GM21447 (cell line): ENCODE data around the gene ANKFY1.
"Not testable (repeated sequence)": the region's sequence is repeated elsewhere in the genome, so short reads cannot be mapped to it uniquely, and the experiment has no call there.

Source experiments
- ATAC-seq: cut with Tn5 transposase; IDR thresholded peaks from one replicate; pipeline ENCODE4 v1.9.1; 2021; ENCODE audit not compliant: unreplicated experiment

Gene ANKFY1

DNA sequence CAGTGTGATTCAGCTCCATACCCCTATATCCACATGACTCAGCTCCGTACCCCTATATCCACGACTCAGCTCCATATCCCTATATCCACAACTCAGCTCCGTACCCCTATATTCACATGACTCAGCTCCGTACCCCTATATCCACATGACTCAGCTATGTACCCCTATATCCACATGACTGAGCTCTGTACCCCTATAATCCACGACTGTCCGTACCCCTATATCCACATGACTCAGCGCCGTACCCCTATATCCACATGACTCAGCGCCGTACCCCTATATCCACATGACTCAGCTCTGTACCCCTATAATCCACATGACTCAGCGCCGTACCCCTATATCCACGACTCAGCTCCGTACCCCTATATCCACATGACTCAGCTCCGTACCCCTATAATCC is 104.0 kb downstream of the ANKFY1 start:
- no peak for ATAC-seq

DNA sequence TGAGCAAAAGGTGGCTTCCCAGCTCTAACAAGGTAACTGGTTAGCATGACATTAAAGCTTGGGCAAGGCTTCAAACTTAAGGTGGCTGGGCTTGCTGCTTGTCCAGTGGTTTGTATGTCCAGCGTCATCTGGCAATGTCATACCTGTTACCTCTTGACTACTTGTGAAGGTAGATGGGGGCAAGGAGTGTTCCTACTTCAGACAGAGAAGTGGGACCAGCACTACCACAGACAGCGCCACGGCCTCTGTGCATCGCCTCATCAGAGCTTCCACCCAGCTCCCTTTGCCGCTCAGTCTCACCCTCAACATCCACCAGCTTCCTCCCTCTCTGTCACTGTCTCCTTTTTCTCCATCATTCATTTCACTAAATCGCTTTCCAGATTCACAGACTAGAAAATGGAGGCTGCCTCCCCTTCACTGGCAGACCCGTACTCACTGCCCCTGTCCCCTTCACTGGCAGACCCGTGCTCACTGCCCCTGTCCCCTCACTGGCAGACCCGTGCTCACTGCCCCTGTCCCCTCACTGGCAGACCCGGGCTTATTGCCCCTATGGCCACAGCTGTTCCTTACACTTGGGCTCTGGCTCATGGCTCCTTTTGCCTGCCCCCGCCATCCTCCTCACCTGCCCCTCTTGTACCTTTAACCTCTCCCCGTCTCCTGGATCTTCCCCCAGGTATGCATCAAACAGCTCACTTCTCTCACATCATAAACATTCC is 106.0 kb downstream of the ANKFY1 start:
- ATAC-seq: no peak

DNA sequence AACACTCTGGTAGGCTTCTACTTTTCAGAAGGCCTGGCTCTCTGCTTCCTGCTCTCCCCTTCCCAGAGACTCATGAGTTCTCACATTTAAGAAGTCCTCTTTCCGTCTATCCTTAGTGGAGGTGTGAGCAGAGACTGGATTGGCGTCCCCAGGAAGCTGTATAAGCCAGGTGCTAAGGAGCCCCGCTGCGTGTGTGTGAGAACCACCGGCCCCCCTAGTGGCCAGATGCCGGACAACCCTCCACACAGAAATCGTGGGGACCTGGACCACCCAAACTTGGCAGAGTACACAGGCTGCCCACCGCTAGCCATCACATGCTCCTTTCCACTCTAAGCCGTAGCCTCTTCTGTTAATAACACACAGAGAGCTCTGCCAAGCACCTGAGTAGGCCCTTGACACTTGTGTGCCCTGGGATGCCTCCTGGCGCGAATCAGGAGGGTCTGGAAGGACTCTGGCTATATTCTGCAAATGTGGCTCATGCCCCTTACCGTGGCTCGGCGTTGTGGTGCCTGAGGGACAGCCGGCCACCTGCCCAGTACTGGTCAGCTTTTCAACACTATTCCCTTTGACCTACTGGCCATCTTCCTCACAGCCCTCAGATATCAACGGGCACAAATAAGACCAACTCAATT is 106.9 kb downstream of the ANKFY1 start:
- ATAC-seq: no peak

DNA sequence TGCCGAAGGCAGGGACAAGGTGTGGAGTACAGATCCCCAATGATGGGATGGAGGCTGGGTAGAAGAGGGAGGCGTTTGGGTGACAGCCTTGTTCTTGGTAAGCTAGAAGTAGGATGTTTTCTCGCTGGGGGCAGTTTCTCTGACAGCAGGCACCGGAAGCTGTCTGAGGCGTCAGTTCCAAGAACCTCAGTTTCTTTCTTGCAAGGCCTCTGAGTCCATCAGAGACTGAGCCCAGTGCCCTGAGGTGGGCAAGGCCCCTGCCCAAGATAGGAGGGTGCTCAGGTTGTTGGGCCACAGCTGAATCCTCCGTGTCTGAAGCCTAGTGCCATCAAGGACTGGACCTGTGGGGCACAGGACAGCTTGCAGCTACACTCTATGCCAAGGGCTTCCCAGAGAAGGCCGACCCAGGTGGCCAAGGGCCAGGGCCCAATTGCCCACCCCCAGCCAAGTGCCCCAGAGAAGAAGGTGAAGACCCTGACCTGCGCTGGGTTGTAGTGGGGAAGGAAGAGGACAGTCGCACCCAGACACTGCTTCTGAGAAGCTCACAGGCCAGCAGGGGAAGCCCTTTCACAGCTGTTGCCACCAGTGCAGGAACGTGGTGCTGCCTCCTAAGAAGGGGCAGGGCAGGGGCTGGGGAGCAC is 107.7 kb downstream of the ANKFY1 start:
- no peak for ATAC-seq

DNA sequence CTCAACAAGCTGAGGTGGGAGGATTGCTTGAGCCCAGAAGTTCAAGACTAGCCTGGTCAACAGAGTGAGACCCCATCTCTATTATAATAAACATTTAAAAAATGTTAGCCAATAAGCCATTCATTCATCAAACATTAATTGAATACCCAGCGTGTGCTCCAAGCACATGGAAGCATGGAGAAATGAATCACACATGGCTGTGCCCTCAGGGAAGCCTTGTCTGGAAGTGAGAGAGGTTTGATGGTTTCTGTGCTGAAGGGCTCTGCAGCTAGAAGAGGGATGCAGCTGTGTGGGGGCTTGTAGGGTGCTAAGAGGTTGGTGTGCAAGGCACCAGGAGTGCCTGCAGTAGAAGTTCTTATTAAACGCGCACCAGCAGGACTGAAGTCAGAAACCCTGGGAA is 109.6 kb downstream of the ANKFY1 start:
- ATAC-seq: no peak

DNA sequence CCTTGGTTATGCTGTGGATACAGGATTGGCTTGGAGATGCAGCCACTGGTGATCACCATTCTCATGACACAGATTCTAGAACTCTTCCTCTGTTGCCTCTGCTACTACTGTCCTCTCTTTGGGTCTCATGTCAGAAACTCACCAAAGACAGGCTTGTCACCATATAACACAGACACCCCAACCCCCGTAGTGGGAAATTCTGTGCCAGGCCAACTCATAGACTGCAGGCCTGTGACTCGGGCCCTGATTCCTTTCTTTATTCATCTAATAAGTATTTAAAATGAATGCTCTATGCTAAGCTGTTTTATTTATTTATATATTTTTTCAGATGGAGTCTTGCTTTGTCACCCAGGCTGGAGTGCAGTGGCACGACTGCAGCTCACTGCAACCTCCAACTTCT is 111.3 kb downstream of the ANKFY1 start:
- ATAC-seq: no peak

DNA sequence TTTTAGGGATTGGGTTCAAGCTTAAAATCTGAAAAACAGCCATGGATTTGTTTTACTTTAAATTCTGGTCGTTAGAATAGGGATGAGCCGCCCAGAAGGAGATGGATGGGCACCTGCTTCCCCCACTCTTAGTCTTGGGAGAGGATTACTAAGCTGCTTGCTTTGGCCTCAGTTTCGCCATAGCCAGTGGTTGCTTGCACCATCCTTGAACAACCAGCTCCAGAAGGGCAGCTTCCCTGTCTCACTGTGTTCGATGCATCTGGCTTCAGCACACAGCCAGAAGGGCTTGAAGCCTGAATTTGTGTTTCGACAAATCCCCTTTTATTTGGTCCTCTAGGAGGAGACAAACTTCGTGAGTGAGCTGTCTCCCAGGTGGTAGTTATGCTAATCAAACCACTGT is 113.7 kb downstream of the ANKFY1 start:
- no peak for ATAC-seq

DNA sequence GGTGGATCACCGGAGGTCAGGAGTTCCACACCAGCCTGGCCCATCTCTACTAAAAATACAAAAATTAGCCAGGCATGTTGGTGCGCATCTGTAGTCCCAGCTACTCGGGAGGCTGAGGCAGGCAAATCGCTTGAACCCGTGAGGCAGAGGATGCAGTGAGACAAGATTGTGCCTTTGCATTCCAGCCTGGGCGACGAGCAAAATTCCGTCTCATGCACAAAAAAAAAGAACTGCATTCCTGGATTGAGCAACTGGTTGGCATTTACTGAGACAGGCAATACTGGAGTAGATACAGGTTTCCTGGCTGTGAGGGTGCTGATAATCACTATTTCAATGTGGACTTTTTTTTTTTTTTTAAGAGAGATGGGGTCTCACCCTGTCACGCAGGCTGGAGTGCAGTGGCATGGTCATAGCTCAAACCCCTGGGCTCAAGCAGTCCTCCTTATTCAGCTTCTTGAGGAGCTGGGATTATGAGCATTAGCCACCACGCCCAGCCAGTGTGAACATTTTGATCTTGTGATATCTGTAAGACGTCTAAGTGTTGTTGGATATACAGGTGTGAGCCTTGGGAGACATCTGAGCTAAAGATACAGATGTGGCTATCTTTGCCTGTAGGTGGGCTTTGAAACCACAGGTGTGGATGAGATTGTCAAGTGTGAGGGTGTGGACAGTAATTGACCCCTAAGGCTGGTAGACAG is 115.0 kb downstream of the ANKFY1 start:
- no peak for ATAC-seq

DNA sequence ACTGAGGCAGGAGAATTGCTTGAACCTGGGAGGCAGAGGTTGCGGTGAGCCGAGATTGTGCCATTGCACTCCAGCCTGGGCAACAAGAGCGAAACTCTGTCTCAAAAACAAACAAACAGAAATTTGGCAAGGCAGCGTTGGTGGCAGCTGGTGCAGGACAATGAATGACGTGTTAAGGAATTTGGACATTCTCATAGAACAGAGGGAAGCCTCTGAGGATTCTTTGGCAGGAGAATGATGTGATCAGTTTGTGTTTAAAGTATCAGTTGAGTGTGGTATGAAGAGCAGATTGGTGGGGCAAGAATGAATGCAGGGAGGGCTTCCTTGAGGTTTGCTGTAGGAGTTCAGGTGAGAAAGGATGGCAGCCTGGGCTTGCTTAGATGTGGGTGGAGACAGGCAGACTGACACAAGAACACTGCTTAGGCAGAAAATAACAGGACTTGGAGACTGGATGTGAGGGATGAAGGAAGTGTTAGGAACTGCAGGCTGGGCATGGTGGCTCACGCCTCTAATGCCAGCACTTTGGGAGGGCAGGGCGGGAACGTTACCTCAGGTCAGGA is 115.9 kb downstream of the ANKFY1 start:
- ATAC-seq: no peak

DNA sequence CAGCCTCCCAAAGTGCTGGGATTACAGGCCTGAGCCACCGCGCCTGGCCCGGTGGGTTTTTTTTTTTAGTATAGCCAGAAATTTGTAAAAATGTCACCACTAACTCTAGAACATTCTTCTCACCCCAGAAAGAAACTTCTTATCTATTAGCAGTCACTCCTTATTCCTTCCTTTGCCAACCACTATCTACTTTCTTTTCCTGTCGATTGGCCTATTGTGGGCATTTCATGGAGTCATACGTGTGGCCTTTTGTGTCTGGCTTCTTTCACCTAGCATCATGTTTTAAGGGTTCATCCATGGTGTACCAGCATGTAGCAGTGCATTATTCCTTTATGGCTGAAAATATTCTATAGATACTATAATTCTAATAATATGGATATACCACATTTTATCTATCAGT is 117.1 kb downstream of the ANKFY1 start:
- ATAC-seq: no peak

DNA sequence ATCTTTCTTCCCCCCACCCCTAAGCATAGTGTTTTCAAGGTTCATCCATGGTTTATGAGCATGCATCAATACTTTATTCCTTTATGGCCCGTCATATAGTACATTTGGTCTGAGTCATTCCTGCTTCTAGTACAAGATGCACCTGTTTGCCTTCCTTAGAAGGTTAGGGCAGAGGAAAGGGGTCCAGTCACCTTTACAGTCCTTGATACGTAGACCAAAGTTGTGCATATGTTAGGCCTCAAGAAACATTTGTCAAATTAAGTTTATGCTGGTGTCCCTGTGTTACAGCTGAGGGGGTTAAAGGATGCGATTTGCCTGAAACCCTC is 119.4 kb downstream of the ANKFY1 start:
- no peak for ATAC-seq

DNA sequence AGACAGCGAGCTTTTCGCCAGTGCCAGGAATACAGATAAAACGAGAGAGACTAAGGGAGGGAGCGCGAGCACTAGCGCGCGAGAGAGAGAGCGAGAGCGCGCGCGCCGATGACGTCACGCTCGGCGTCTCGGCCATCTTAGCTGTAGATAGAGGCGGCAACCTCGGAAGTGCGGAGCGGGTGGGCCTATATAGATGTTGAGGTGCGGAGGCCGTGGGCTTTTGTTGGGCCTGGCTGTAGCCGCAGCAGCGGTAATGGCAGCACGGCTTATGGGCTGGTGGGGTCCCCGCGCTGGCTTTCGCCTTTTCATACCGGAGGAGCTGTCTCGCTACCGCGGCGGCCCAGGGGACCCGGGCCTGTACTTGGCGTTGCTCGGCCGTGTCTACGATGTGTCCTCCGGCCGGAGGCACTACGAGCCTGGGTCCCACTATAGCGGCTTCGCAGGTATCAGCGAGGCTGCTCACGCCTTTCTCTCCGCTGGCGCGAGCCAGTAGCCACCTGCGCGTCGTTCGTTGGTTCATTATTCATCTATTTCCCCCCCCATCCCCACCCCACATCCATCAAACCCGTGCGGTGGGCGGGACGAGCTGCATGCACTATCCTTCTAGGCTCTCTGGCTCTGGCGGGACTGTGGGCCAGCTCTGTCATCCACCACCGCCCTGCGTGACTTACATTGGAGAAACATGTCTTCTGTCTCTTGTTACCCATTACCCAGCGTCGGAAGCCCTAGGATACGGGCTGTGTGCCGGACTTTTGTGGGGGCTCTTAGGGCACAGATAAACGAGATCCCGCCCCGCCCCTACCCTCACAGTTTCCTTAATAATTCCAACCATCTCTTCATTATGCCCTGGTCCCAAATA is 120.0 kb downstream of the ANKFY1 start:
- ATAC-seq: peak; percentile 69

DNA sequence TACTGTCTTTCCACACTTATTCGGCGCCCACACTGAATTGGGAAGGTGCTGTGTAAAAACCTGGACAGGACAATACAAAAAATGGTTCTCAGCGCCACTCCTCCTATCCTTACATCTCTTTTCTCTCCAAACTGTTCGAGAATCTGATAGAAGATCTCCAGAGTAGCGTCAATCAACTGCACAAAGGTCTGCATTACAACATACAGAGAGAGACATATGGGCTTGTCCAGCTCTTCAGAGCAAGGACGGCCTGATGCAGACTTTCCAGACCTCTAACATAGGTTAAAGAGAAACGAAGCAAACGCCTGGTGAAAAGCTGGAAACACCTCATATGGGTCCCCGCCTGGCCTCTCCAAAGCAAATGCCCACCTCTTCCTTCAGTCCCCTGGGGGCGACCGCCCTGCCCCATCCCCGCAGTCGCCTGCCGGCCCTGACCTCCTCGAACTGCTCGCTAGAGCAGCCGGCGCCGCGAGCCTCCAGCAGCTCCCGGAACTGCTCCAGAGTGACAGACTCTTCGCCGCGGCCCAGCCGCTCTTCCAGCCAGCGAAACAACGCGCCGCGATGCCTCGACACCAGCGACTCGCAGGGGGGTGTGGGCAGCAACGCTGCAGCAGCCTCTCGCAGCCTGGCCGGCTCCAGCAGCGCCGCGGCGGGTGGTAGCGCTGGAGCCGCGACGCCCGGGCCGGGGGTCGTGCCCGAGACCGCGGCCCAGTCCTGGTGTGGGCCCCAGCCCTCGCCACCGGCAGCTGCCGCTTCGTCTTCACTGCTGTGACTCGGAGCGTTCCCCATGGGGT is 121.5 kb downstream of the ANKFY1 start:
- ATAC-seq: peak; percentile 5

DNA sequence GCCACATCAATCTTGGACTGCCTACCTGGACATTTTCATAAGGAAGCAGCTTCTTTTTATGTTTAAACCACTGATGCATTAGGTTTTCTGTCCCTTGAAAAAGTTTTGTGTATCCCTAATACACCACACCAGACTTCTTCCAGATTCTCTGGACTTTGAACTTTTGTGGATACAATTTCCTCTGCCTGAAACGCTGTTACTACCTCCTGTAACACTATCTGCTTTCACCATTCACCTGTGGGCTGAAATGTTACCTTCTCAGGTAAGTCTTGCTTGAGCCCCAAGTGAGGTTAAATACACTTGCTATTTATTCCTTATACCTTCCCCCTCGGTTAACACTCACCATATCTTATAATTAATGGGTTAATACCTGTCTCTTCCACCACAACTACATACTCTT is 123.7 kb downstream of the ANKFY1 start:
- ATAC-seq: no peak

DNA sequence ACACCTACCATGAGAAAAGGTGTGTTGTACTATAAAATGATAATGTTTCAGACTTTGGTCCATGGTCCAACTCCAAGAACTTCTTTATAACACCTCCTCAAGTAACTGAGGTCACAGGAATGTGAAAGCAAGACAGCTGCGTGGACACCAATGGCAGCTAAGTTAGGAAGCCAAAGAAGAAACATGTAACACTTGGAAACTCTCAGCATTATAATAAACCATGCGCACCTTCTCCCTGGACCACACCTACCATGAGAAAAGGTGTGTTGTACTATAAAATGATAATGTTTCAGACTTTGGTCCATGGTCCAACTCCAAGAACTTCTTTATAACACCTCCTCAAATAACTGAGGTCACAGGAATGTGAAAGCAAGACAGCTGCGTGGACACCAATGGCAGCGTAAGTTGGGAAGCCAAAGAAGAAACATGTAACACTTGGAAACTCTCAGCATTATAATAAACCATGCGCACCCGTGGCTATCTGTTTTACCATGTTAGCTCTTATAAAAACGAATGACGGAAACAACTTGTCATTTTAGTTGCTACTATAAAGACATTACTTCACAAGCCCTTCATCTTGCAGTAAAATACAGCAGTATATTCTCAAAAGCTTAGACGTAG is 124.8 kb downstream of the ANKFY1 start:
- ATAC-seq: not testable (repeated sequence)

DNA sequence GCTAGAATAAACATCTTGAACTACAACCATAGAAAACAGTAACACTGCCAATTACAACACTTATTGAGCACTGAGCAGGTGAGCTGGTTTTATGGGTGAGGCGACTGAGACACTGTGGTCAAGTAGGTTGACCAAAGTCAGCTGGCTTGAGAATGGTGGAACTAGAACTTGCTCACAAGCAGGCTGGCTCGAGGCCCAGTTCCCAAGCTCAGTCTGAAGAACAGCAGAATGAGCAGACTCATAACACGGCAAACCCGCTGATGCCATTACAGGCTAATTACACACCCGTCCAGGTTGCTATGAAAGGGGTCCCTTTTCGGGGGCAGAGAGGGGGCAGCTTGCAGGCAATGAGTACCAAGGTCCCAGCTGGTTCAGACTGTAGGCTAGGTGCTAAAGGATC is 127.4 kb downstream of the ANKFY1 start:
- no peak for ATAC-seq

DNA sequence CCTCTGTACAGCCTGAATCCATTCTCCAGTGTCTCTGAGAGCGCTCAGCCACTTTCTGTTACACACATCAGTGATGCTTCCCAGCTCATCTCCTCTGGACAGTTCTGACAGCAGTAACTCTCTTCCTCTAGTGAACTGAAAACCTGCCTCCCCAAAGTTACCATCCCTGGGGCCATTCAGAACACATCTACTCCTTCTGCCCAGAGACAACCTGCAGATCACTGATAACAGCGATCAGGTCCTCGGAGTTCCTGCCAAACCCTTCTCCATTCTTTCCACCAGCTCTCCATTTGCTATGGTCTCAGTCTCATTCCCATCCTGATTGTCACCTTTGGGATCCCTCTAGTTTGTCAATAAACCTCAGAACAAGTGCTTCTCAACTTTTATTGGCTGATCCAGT is 128.3 kb downstream of the ANKFY1 start:
- ATAC-seq: no peak

DNA sequence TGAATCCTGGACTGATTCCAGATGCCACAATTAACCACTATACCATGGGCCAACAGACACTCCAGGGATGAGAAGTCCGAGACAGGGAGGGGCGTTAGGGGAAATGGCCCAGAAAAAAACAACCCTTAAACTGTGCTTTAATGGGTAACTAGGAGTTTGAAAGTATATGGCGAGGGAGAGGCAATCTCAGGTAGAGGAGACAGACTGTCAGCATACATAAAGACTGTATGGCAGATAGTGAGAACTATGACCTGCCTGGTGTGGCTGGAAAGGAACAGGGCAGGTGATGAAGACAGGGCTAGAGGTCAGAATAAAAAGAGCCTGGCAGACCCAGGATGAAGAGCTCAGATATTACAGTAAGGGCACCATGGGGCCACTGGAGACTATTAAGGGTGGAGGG is 129.1 kb downstream of the ANKFY1 start:
- ATAC-seq: no peak

DNA sequence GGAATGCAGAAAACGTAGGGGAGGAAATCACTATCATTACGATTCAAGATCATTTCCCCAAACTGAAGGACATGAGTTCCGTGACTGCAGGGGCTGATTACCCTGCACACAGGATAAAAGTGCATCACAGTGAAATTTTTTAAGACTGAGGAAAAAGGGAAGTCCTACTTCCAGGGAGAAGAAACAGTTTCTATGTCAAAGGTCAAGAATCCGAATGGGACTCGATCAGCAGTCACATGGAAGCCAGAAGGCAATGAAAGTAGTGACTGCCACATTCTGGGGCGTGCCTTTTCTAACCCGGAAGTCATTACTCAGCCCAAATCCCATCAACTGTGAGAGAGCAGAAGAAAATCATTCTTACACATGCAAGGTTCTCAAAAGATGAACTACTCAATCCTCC is 133.1 kb downstream of the ANKFY1 start:
- no peak for ATAC-seq

DNA sequence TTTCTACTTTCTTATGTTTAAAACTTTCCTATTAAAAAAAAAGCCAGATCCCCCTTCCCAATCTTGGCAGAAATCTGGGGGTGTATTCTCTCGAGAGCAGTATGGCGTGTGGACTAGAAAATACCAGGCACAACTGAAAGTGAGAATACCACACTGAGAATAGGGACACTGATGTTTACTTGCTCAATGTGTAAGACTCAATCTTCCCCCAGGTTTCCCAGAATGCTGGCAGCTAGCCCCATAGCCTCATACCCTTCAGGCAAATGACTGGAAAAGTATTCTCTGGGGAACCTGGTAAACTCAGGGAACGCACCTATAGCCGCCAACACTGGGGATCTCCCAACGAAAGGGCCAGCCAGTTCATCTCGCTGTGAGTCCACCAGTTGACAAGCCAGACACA is 136.2 kb downstream of the ANKFY1 start:
- no peak for ATAC-seq
